GM23248 (cell line): ENCODE measurements around the gene ALX3.

Experiments
- EZH2 ChIP-seq: fragments of 200-600 bp; sonication (generic); IDR thresholded peaks from 2 replicates; pipeline ENCODE4 v1.6.1; 2018; ENCODE audit warnings: antibody characterized with exemption, mild to moderate bottlenecking; ENCODE audit not compliant: insufficient read depth, poor library complexity, severe bottlenecking
- EZH2phosphoT487 ChIP-seq: fragments of 200-600 bp; sonication (generic); IDR thresholded peaks from 2 replicates; pipeline ENCODE4 v1.6.1; 2018; ENCODE audit warnings: antibody characterized with exemption, moderate library complexity, mild to moderate bottlenecking, low read depth; ENCODE audit not compliant: insufficient read depth

DNA sequence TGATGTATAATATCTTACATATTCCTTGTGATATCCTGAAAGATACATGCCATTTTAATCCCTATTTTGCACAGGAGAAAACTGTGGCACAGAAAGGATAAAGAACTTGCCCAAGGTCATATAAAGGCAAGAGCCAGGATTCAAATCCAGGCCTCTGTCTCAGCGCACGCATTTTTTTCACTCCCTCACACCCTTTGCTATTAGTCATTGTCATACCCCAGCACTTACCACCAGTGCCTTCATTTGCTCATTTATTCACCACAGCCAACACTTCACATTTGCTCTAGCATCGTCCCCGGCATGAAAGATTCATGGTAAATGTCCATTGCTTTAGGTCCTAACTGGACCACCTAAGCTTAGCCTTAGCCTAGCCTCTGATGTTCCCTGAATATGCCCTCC, 14.2 kb downstream of the ALX3 start:
- TF ChIP-seq EZH2 (no peak), EZH2phosphoT487 (no peak)
